NOMO-1 treated with DMSO at 0.1 percent for 48 hours (cell line): ENCODE data around the gene ERRFI1.
A peak's percentile ranks its signal among the peaks of the same experiment; 100 is the strongest.
"Not testable (repeated sequence)": the region's sequence is repeated elsewhere in the genome, so short reads cannot be mapped to it uniquely, and the experiment has no call there.

ENCODE experiments used
- DNase-seq: peaks from one replicate; lab custom pipeline; 2025; ENCODE audit not compliant: unreplicated experiment; lab: John Stamatoyannopoulos, UW

Gene ERRFI1

DNA sequence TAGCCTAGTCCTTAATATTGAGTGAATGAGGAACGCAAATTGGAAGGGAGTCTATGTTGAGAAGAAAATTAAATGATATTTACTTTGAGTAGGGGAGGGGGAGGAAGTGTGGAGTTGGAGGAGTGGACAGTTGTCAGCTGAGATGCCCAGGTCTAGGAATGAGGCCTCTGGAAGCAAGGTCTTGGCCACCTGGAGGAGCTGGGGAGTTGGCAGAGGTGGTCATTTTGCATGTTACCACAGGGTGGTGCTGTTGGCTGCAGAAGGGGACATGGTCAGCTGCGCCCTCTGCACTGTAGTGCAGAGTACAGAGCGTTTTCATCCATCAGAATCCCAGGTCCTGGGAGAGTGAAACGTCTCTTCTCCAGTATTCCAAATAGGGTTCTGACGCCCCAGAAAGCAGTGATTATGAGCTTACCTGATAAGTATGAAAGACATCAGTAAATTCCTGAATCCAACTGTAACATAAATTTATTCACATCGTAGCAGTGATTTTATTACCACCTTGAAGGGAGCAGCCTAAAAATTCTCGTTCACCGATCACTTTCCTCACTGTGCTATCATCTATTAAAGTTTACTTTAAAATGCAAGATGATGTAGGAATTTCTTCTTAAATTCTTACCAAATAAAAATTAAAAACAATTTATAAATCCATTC, 50.8 kb downstream of the ERRFI1 start:
- peak; percentile 15 for DNase-seq

DNA sequence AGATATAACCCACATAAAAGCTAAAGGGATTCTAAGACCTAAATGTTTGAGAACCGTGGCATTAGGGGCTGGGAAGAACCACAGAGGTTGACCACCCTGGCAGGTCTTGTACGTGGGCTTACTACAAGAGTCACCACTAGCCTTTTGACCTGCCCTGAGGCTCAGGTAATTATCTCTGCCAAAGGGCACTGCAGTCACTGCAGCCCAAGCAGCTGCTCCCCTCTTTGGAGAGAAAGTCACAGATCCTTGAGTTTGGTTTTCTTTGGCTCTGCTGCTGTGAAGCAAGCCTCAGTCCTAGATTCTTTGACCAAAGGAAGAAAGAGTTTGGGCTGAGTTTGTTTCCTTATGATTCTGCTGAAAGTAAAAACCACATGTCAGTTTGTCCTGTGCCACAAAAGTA, 53.0 kb downstream of the ERRFI1 start:
- DNase-seq: no peak

DNA sequence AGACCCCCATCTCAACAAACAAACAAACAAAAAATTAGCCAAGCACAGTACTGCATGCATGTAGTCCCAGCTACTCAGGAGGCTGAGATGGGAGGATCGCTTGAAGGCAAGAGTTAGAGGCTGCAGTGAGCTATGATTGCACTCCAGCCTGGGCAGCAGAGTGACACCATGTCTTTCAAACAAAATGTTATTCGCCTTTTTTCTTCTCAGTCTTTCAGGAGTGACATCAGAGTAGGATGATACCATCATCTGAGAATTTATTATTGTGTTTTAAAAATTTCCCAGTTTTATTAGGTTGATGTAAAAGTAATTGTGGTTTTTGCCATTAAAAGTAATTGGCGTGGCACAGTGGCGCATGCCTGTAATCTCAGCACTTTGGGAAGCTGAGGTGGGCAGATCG, 53.8 kb downstream of the ERRFI1 start:
- no peak for DNase-seq

DNA sequence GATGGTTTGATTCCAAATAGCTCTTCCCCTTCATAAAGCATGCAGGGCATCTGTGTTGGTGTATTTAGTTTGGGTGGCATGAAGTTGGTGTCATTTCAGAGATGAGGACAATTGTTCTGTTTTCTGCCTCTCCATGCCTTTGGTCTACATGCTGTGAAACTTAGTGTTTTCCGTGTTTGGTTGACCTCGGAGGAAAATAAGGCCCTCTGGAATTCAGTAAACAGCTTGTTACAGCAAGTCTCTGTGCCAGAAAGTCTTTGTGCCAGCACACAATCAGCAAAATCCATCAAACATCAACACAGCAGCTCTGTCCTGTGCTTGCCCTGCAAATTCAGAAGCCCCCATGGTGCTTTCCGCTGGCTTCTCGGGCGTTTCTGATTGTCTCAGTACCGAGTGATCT, 55.1 kb downstream of the ERRFI1 start:
- no peak for DNase-seq

DNA sequence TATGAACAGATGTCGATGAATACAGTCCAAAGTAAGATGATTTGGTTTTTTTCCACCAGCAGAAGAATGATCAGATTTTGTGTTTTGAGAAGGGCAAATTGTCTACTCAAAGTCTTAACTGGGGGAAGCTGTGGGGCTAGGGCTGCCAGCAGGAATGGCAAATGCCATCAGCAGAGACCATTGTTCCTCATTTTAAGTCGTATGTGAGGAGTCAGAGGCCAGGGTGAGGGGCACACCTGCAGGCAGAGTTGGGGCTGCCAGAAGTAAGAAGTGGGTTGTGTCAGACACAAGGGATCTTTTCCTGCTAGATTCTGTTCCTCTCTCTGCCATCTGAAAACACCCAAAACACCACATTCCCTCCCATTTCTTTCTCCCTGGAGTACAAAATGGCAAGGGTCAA, 55.9 kb downstream of the ERRFI1 start:
- no peak for DNase-seq

DNA sequence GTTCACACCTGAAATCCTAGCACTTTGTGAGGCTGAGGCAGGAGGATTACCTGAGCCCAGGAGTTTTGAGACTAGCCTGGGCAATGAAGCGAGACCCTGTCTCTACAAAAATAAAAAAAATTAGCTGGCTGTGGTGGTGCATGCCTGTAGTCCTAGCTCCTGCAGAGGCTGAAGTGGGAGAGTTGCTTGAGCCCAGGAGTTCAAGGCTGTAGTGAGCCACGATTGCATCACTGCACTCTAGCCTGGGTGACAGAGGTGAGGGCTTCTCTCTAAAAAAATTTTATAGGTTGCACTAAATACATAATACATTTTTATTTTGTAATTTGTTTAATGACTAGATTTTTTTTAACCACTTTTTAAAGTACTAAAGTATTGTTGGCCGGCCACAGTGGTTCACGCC, 58.5 kb downstream of the ERRFI1 start:
- no peak for DNase-seq

DNA sequence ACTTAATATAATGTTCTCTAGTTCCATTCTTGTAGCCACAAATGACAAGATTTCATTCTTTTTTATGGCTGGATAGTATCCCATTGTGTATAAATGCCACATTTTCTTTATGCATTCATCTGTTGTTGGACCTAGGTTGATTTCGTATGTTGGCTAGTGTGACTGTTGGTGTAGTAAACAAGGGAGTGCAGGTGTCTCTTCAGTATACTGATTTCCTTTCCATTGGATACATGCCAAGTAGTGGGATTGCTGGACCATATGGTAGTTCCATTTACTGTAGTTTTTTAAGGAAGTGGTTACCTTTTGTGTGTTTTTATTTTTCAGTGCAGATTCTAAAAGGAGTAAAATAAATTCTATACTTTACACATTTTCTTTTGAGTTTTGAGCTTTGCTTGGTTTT, 58.9 kb downstream of the ERRFI1 start:
- no peak for DNase-seq

DNA sequence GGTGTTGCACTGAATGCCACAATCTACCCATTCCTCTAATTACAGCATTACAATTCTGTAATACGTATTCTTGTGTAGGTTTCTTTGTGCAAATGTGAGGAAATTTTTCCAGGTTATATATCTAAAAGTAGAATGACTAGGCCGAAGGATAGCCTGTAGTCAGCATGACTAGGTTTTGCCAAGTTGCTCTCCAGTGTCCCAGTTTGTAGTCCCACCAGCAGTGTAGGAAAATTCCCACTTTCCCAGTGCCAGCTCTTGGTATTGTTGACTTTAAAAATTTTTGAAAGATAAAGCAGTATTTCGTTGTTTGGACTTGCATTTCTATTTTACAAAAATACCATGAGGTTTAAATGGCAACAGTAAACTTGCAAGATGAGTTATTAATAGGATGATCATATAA, 61.6 kb downstream of the ERRFI1 start:
- no peak for DNase-seq

DNA sequence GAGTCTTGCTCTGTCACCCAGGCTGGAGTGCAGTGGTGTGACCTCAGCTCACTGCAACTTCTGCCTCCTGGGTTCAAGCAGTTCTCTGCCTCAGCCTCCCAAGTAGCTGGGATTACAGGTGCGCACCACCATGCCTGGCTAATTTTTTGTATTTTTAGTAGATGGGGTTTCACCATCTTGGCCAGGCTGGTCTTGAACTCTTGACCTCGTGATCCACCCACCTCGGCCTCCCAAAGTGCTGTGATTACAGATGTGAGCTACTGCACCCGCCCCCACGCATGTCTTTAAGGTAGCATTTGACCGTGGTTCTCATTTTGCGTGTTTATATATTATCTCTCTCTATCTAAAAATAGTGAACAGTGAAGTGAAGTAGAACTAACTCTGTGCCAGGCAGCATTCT, 62.3 kb downstream of the ERRFI1 start:
- DNase-seq: not testable (repeated sequence)

DNA sequence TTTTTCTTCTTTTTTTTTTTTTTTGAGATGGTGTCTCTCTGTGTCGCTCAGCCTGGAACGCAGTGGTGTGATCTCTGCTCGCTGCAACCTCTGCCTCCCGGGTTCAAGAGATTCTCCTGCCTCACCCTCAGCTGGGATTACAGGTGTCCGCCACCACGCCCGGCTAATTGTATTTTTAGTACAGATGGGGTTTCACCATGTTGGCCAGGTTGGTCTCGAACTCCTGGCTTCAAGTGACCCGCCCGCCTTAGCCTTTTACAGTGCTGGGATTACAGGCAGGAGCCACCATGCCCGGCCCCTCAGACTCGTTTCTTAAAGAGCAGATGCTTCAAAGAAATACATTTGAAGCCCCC, 62.8 kb downstream of the ERRFI1 start:
- DNase-seq: not testable (repeated sequence)

DNA sequence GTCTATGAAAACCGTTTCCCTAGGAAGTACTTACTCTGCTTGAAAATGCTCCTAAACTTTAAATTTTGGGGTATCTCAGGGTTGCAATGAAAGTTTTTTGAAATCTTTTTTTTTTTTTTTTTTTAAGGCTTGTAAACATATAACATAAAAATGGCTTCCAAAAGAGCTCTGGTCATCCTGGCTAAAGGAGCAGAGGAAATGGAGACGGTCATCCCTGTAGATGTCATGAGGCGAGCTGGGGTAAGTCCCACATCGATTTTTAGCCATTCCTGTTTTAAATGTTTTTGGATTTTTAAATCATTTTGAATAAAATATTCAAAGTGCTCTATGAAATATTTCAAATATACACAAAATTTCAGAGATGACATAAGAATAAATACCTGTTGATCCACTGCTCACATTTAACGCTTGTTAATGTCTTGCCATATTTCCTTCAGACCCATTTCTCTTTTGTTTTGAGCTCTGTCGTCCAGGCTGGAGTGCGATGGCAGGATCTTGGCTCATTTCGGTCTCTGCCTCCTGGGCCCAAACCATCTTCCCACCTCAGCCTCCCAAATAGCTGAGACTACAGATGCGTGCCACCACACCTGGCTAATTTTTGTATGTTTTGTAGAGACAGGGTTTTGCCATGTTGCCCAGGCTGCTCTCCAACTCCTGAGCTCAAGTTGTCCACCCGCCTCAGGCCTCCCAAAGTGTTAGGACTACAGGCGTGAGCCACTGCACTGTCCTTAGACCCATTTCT, 63.3 kb downstream of the ERRFI1 start:
- no peak for DNase-seq

DNA sequence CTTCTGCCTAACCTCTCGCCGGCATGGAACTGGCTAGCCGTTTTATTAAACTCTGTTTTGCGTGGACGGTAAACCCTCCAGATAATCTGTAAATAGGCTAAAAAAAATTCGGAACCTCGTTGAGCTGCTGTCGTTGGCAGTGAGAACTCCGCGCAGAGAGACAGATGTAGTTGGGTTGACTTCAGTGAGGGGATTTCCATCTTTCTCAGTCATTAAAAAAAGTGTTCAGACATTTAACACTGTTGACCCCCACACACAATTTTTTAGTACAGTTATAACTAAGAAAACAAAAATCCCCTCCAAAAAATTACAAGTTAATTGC, 64.1 kb downstream of the ERRFI1 start:
- DNase-seq: peak; percentile 21
